Gastroesophageal sphincter (tissue), 4 donors: Measurements from ENCODE around the gene FBXL17. TPM values are rescaled to one million over a fixed set of nuclear protein-coding genes. Genes with fewer than 3 reads are reported as not detected.

Source experiments
- ATAC-seq: fragments of 150-250 bp; one replicate; pipeline ENCODE4 v1.9.1; 2016; ENCODE audit warnings: mild to moderate bottlenecking, moderate library complexity
- H3K27ac ChIP-seq, 4 donors: fragments of 200-600 bp; sonication (generic) in 3 of 4; 1 replicate in 3 of 4; 2 replicates in 1 of 4; pipeline ENCODE4 v1.5.1; 2016 to 2019
- H3K27me3 ChIP-seq: fragments of 200-600 bp; sonication (generic); one replicate; pipeline ENCODE4 v1.5.1; 2019
- H3K36me3 ChIP-seq, 2 donors: fragments of 200-600 bp; sonication (generic); one replicate each; pipeline ENCODE4 v1.5.1; 2019; ENCODE audit warnings: control low read depth in 1 of 2
- H3K4me1 ChIP-seq, 3 donors: fragments of 200-600 bp; sonication (generic); 1 replicate in 2 of 3; 2 replicates in 1 of 3; pipeline ENCODE4 v1.5.1; 2016 to 2019; ENCODE audit warnings: control low read depth in 2 of 3
- H3K4me3 ChIP-seq, 2 donors: fragments of 200-600 bp; sonication (generic); one replicate each; pipeline ENCODE4 v1.5.1; 2019; ENCODE audit warnings: mild to moderate bottlenecking in 1 of 2, moderate library complexity in 1 of 2
- H3K9me3 ChIP-seq, 3 donors: fragments of 200-600 bp; sonication (generic); one replicate each; pipeline ENCODE4 v1.5.1; 2017 to 2019; ENCODE audit warnings: control low read depth in 2 of 3
- EP300 ChIP-seq: sonication (generic); formaldehyde crosslinking; IDR thresholded peaks from one replicate; pipeline ENCODE4 v1.6.1; 2017; ENCODE audit warnings: antibody characterized with exemption, mild to moderate bottlenecking
- POLR2A ChIP-seq, 2 donors: fragments of 450-650 bp; IDR thresholded peaks; one replicate each; pipeline ENCODE4 v1.6.1; 2017; ENCODE audit warnings: antibody characterized with exemption in 2 of 2, mild to moderate bottlenecking in 2 of 2, moderate library complexity in 1 of 2
- POLR2AphosphoS5 ChIP-seq: sonication (generic); formaldehyde crosslinking; IDR thresholded peaks from one replicate; pipeline ENCODE4 v1.6.1; 2017; ENCODE audit warnings: antibody characterized with exemption
- WGBS, 2 donors: methylation state at CpG; one replicate each; pipeline ENCODE4 v1.1.5; 2018; ENCODE audit warnings: low coverage in 1 of 2; 5-methylcytosine and 5-hydroxymethylcytosine counted together
- total RNA-seq, 4 donors: library from RNA; depleted of rRNA; stranded (reverse); fragments of >200 nt; gene quantifications; one replicate each; pipeline ENCODE4 v1.1.0, GENCODE V29; 2016
- TF ChIP-seq, protein P1 (sequence below), 4 experiments: fragments of 200-600 bp in 2 of 4; fragments of 450-650 bp in 2 of 4; sonication (generic) in 1 of 4; IDR thresholded peaks; one replicate each; pipeline ENCODE4 v1.5.1; 2017 to 2019; ENCODE audit warnings: antibody characterized with exemption in 4 of 4, mild to moderate bottlenecking in 2 of 4, moderate library complexity in 2 of 4

The FBXL17 gene
- total RNA-seq, 4 donors from 2014 or later: 15.3 to 25.5 (median 21.7) TPM

DNA sequence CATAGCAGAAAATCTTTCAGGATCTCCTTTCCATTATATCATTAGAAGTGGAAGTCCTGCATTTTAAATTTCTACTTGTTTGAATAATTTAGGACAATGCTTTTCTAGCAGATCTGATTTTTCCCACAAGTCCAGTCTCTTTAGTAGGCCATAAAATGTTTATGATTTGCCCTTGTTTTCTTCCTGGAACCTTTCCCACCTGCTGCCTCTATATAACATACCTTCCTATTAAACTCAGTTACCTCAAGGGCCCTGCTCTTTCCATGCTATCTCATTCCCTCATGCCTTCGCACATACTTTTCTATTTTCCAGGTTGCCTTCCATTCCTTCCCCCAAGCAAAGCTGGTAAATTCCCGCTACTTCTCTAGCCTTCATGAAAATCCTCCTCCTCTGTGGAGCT lies 524.1 kb downstream of the FBXL17 start:
- H3K27me3 ChIP-seq: no peaks in the 10 kb centered on the region
- H3K9me3 ChIP-seq: no peaks in the 10 kb centered on the region
- H3K27ac ChIP-seq: no peak overlapping the region
- peaks cover 0 to 19% of the 10 kb centered on the region in 2 donors for H3K36me3 ChIP-seq
- WGBS, 2 donors: 94 to 100% methylated on average over 2 of the region's 2 CpGs
- no peaks in the 10 kb centered on the region for H3K4me1 ChIP-seq
- ATAC-seq: no peak
- TF ChIP-seq, protein P1, sequence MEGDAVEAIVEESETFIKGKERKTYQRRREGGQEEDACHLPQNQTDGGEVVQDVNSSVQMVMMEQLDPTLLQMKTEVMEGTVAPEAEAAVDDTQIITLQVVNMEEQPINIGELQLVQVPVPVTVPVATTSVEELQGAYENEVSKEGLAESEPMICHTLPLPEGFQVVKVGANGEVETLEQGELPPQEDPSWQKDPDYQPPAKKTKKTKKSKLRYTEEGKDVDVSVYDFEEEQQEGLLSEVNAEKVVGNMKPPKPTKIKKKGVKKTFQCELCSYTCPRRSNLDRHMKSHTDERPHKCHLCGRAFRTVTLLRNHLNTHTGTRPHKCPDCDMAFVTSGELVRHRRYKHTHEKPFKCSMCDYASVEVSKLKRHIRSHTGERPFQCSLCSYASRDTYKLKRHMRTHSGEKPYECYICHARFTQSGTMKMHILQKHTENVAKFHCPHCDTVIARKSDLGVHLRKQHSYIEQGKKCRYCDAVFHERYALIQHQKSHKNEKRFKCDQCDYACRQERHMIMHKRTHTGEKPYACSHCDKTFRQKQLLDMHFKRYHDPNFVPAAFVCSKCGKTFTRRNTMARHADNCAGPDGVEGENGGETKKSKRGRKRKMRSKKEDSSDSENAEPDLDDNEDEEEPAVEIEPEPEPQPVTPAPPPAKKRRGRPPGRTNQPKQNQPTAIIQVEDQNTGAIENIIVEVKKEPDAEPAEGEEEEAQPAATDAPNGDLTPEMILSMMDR (IDR thresholded peaks at IDR 0.05): no peak
- TF ChIP-seq POLR2A (IDR thresholded peaks at IDR 0.05) (no peak), POLR2AphosphoS5 (no peak), EP300 (no peak)
- no peak overlapping the region for H3K4me3 ChIP-seq

DNA sequence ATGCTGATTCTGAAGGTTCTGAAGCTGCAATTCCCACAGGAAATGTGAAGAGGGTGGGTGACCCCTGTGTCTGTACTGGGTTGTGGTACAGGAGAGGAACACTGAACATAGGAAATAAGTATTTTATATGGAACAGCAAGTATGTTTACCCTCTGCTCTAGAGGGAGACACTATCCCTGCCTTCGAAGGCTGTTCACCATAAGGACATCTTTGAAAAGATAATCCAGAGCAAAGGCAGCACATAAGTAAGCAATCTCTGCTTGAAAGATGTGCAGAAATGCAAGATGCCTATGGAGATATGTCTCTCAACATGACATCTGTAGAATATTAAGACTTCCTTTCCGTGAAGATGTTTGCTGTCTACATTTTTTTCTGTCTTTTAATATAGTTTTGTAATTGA lies 526.7 kb downstream of the FBXL17 start:
- Histone ChIP-seq H3K9me3 (no peaks in the 10 kb centered on the region), H3K27ac (no peak overlapping the region), H3K4me1 (no peaks in the 10 kb centered on the region), H3K4me3 (no peak overlapping the region), H3K27me3 (no peaks in the 10 kb centered on the region), H3K36me3 (peaks cover 0 to under 1% of the 10 kb centered on the region in 2 donors)
- no peak for ATAC-seq
- TF ChIP-seq EP300 (no peak), POLR2AphosphoS5 (no peak), POLR2A (IDR thresholded peaks at IDR 0.05) (no peak)
- TF ChIP-seq, protein P1 (IDR thresholded peaks at IDR 0.05): no peak
- WGBS, 2 donors: 64 to 65% methylated on average over 2 of the region's 2 CpGs

DNA sequence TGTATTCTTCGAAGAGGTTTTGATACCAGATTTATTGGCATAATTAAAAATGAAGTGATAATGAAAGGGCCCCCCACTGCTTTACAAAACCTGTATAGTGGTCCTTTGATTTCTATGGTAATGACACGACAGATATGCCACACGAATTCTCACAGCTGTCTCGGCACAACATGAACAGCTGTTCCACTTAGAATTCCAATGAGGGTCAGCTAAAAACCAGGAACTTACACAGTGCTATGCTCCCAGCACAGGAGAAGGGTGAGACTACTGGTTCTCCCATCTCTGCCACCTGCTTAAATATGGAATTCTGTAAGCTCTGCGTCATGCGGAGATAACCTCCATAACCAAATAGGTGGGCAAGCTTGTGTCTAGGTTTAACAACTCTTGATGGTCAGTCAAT lies 528.2 kb downstream of the FBXL17 start:
- H3K27ac ChIP-seq: no peak overlapping the region
- no peak for TF ChIP-seq POLR2AphosphoS5
- TF ChIP-seq, protein P1 (IDR thresholded peaks at IDR 0.05): no peak
- no peak for TF ChIP-seq EP300
- no peak for TF ChIP-seq POLR2A (IDR thresholded peaks at IDR 0.05)
- H3K4me1 ChIP-seq: no peaks in the 10 kb centered on the region
- no peaks in the 10 kb centered on the region for H3K9me3 ChIP-seq
- H3K4me3 ChIP-seq: no peak overlapping the region
- no peak for ATAC-seq
- 87 to 89% methylated on average over 5 to 6 of the region's 6 CpGs for WGBS, 2 donors
- H3K36me3 ChIP-seq: no peaks in the 10 kb centered on the region
- H3K27me3 ChIP-seq: no peaks in the 10 kb centered on the region

DNA sequence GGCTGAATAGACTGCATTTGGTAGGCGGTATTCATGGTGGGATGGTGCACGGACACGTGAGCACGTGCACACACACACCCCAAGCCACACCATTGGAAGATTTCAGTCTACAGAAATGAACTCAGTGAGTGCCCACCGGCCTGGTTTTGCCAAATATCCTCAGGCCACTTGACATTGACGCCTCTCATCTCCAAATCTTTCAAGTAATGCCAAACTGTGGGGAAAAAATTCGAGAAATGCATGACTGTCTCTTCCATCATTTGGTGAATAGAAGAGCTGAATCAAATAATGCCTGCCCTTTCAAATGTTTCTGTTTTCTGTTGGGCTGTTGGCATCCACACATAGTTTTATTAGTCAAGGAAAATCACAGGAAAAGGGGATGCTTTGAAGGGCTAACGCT lies 528.9 kb downstream of the FBXL17 start:
- no peak overlapping the region for H3K4me3 ChIP-seq
- no peak for ATAC-seq
- WGBS, 2 donors: 69 to 93% methylated on average over 2 to 8 of the region's 8 CpGs
- no peaks in the 10 kb centered on the region for H3K36me3 ChIP-seq
- H3K9me3 ChIP-seq: no peaks in the 10 kb centered on the region
- no peaks in the 10 kb centered on the region for H3K4me1 ChIP-seq
- no peak overlapping the region for H3K27ac ChIP-seq
- no peaks in the 10 kb centered on the region for H3K27me3 ChIP-seq
- TF ChIP-seq, protein P1 (IDR thresholded peaks at IDR 0.05): no peak
- no peak for TF ChIP-seq POLR2A (IDR thresholded peaks at IDR 0.05)
- TF ChIP-seq POLR2AphosphoS5: no peak
- no peak for TF ChIP-seq EP300

DNA sequence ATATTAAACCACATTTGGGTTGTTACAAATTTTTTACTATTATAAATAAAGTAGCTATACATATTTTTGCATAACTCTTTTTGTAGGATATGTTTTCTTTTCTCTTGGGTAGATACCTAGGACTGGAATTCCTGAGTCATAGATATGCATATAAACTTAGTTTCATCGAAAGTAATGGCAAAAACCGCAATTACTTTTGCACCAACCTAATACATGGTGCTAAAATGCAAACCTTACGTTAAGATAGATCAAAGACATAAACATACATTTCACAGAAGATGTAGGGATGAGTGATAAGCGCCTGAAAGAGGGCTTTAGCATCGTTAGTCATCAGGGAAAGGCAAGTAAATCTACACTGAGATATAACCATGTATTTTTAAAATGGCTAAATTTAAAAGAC lies 532.8 kb downstream of the FBXL17 start:
- no peaks in the 10 kb centered on the region for H3K4me1 ChIP-seq
- no peak for ATAC-seq
- no peaks in the 10 kb centered on the region for H3K36me3 ChIP-seq
- no peaks in the 10 kb centered on the region for H3K27me3 ChIP-seq
- WGBS, 2 donors: 95 to 100% methylated on average over 5 of the region's 5 CpGs
- H3K27ac ChIP-seq: no peak overlapping the region
- peaks cover 0 to 9% (median 0%) of the 10 kb centered on the region in 3 donors for H3K9me3 ChIP-seq
- TF ChIP-seq, protein P1 (IDR thresholded peaks at IDR 0.05): no peak
- no peak for TF ChIP-seq EP300
- TF ChIP-seq POLR2AphosphoS5: no peak
- no peak for TF ChIP-seq POLR2A (IDR thresholded peaks at IDR 0.05)
- H3K4me3 ChIP-seq: no peak overlapping the region
